ENCODE measurements around the gene ACTMAP.
"Not testable (repeated sequence)": the region's sequence is repeated elsewhere in the genome, so short reads cannot be mapped to it uniquely, and the experiment has no call there.

ACTMAP gene

GRCh38 chr19:40776364-40776763 is 26.1 kb upstream of the ACTMAP start:
- DNase-seq = no peak

GRCh38 chr19:40775632-40776022 is 25.4 kb upstream of the ACTMAP start:
- no peak for DNase-seq

DNA sequence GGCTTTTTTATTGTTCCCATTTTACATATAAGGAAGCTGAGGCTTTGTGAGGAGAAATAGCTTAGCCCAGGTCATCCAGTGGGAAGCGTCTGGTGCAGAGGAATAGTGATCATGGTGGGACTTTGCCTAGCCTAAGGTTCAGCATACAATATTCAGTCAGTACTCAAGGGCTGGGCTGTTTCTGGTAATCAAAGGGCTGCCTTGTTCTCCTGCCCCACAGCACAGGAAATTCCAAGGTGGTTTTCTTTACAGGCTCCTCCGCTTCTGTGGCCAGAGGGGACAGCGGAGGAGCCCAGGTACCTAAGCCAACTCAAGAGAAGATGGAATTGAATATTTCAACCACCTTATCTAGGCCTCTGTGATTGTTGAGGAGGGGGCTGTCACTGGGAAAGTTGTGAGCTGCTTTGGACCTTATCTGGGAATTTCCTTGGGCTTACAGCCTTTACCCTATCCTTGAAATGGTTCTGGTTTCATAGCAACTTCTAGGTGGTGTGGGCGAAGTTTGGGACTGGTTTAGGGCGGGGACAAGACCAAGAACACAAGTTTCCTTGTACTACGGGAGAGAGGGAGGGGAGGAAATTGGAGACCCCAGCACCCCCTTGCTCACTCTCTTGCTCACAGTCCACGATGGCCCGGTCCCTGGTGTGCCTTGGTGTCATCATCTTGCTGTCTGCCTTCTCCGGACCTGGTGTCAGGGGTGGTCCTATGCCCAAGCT is 24.8 kb upstream of the ACTMAP start, which contains the start of gene MIA:
MIA (plus strand) TSS at position 606 of the 716 bp plus-strand sequence; CDS start at position 628, 22 bp downstream.
- DNase-seq = no peak

GRCh38 chr19:40771101-40771862 is 21.0 kb upstream of the ACTMAP start:
- DNase-seq = not testable (repeated sequence)

DNA sequence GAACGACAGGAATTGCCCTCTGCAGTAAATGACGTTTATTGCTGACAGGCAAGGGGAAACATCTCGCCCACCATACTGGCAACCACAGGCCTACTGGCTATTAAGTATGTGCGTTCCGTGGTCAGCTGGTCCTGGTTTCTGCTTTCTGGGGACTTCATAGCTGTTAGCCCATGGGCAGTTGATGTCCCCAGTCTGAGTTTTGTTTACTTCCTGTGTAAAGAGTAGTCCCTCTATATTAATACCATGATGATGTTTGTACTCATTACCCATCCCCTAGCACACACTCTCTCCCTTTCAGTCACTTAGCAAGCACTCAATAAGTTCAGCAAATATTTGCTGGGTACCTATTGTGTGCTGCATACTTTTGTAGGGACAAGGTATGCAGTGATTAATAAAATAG is 18.6 kb upstream of the ACTMAP start:
- no peak for DNase-seq

DNA sequence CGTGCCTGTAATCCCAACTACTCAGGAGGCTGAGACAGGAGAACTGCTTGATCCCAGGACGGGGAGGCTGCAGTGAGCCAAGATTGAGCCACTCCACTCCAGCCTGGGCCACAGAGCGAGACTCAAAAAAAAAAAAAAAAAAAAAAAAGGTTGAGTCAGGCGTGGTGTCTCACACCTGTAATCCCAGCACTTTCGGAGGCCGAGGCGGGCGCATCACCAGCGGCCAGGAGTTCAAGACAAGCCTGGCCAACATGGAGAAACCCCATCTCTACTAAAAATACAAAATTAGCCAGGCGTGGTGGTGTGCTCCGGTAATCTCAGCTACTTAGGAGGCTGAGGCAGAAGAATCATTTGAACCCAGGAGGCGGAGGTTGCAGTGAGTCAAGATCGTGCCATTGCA is 16.1 kb upstream of the ACTMAP start:
- not testable (repeated sequence) for DNase-seq

- no peak for DNase-seq
Observed at GRCh38 chr19:40763963-40764362, 13.7 kb upstream of the ACTMAP start.

DNA sequence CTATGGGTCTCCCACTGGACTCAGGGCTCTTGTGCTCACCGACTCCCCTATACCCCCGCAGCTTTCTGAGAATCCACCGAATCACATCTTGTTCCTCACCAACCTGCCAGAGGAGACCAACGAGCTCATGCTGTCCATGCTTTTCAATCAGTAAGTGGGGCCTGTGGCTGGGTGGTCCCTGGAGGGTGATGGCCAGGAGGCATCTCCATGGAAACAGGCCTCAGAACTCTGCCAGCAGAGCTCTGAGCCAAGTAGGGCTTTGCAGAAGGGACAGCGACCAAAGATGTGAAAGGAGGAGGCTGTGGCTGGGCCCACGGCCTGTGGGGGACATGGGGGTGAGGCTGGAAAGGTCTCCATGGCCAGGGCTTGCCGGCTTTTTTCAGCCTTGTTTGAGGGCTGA is 13.2 kb upstream of the ACTMAP start:
- no peak for DNase-seq

DNA sequence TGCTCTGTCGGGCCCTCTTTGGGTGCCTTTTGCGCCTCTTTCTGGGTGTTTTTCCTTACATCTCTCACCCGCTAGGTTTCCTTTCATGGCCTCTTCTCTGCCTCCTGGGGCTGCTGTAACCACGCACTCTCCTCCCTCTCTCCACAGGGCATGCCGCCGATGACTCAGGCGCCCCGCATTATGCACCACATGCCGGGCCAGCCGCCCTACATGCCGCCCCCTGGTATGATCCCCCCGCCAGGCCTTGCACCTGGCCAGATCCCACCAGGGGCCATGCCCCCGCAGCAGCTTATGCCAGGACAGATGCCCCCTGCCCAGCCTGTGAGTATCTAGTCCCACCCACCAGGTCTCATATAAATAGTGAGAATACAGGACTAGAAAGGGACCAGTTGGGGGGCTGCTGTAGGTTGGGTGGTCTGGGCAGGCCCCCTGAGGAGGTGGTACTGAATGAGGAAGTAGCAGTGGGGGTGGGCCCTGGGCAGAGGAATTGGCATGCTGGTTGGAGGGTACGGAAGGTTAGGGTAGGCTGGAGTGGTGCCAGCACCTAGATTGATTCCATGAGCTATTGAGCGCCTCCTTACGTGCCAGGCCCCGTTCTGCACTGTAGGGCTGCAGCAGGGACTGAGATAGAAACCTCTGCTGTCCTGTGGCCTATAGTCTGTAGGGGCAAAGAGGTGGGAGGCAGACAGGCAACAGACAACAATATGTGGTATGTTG is 12.6 kb upstream of the ACTMAP start:
- no peak for DNase-seq

GRCh38 chr19:40759352-40759751 is 9.1 kb upstream of the ACTMAP start:
- DNase-seq = no peak

- DNase-seq = no peak
Observed at GRCh38 chr19:40758491-40758890, 8.2 kb upstream of the ACTMAP start.

DNA sequence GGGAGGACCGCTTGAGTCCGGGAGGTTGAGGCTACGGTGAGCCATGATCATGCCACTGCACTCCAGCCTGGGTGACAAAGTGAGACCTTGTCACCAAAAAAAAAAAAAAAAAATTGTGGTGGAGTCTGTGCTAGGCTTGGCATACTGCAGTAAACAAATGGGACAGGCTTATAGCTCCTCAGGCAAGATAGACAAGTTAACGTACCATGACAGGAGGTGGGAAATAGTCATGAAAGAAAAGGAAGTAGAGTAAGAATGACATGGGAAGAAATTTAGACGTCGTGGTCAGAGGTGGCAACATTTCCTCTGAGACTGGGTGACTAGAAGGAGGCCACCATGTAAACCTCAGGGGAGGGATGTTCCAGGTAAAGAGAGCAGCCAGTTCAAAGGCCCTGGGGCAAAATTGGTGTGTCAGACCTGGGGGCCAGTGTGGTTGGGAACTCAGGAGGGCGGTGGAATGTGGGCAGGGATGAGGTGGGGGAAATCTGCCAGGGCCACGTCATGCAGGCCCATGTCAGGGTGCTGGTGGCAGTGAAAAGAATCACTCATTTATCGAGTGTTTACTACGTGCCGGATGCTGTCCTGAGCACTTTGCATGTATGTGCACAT is 6.3 kb upstream of the ACTMAP start:
- no peak for DNase-seq

DNA sequence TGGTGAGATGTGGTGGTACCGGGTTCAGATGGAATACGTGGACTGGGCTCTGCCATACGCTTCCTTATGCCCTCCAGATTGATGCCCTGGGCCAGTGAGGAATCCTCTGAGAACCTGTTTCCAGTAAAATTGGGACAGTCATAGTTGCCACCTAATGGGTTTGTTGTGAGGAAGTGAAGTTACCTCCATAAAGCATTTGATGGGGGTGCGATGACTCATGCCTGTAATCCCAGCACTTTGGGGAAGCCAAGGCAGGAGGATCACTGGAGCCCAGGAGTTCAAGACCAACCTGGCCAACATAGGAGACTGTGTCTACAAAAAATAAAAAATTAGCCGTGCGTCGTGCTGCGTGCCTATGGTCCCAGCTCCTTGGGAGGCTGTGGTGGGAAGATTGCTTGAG is 5.5 kb upstream of the ACTMAP start:
- no peak for DNase-seq

- no peak for DNase-seq
Observed at GRCh38 chr19:40755248-40755624, 5.0 kb upstream of the ACTMAP start.

DNA sequence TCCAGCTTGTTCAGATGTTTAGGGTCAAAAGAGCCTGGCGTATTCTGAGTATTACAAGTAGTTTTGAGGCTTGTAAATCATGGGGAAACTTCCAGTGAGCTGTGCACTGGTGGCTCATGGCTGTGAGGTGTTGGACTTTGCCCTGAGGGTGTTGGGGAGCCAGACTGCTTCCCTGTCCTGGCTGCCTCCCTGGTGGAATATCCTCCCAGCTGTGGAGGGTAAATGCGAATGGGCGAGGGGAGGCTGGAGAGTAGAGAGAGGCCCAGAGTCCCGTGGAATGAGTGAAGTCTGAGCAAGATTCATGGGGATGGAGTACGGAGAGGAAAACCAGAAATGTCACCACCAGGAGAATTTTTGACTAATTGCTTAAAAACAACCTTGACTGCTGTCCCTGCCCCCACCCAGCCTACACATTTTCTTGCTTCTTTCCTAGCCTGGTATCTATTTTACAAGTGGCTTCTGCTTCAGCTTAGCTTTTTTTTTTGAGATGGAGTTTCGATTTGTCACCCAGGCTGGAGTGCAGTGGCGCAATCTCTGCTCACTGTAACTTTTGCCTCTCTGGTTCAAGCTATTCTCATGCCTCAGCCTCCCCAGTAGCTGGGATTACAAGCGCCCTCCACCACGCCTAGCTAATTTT is 4.5 kb upstream of the ACTMAP start:
- no peak for DNase-seq

- no peak for DNase-seq
Observed at GRCh38 chr19:40752257-40752781, 2.0 kb upstream of the ACTMAP start.

DNA sequence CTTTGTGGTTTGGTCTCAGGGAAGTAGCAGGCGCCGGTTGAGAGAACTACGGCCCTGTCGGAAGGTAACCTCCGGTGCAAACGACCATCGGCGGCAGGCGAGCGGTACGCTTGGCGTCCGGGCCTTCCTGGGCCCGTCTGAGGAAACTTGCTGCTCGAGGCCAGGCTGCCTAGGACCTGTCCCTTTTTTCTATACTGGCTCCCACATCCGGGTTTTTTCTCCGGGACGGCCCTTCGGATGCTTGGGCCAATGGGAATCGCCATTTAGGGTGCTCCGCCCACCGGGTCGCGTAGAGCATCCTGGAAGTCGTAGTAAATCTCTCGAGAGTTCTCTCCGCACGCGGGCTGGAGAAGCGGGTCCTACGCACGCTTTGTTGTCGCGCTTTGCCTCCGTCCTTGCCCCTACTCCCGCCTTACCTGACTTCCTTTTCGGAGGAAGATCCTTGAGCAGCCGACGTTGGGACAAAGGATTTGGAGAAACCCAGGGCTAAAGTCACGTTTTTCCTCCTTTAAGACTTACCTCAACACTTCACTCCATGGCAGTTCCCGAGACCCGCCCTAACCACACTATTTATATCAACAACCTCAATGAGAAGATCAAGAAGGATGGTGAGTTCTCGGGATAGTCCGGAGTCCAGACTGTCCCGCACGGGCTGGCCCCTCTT is 729 bp upstream of the ACTMAP start, which contains the start of gene SNRPA:
SNRPA (plus strand) TSS at position 330 of the 664 bp plus-strand sequence; CDS start at position 536, 206 bp downstream.
- DNase-seq = peak; percentile 93

GRCh38 chr19:40747536-40747935 is 2.7 kb downstream of the ACTMAP start:
- no peak for DNase-seq

DNA sequence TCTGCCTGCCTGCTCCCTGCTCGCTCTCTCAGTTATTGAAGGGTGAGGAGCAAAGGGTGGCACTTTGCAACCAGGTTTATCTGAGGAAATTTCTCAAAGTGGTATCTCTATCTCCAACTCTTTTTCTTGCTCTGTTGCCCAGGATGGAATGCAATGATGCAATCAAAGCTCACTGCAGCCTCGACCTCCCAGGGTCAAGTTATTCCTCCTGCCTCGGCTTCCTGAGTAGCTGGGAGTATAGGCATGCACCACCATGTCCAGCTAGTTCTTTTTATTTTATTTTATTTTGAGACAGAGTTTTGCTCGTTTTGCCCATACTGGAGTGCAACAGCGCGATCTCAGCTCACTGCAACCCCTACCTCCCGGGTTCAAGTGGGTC is 4.9 kb downstream of the ACTMAP start:
- DNase-seq = peak; percentile 69

DNA sequence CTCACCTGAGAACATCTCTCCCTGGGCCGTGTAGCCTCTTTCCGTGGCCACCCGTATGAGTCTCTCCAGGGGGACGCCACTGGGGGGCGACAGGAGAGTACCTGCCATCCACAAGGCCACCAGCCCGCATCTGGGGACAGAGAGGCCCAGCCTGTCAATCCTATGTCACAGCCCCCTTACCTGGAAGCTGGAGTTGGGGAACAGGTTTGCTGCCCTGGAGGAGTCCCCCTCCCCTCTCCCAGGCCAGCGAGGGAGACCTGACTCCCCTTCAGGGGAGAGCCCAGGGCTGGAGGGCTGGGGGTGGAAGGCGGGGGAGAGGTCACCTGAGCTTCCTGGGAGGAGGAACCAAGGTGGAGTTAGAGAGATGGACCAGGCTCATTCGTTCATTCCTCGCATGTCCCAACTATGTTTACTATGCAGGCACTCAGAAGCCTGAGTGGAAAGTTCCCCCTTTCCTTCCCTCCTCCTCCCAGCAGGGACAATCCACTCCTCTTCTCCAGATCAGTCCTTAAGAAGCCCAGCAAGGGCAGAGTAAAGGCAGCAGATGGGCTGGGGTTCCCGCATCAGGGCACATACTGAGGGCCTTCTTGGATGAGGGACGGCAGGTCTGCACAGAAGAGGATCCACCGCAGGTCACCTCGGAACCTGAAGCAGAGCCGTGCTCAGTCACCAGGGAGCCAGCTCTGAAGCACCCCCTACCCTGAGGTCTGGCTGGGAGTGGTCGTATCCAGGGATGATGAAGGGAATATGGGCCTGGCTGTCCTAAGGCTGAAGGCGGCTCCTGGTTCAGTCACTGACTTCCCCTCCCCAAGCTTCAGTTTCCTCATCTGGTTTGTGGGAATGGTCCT is 5.5 kb downstream of the ACTMAP start:
- DNase-seq = no peak

DNA sequence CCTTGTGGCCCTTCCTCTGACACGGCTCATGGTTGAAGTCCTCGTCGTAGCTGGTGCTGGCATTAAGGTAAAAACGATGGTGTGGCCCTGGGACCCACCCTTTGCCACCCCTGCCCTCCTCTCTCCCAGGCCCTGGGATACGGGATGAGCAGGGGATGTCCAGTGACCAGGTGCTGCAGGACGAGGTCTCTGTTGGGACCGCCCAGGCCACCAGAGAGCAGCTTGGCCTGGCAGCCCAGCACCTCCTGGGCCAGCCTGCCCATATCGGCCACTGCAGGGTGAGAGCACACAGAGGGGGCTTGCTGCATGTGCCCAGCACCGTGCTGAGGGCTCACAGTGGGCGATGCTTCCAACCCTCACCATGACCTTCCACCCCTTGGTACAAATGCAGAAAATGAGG is 6.4 kb downstream of the ACTMAP start:
- no peak for DNase-seq
